HPDE6-E6E7 (cell line): ENCODE data around the gene LPIN1.
A peak's percentile ranks its signal among the peaks of the same experiment; 100 is the strongest.

Source experiments
- DNase-seq: peaks from one replicate; pipeline ENCODE4 v3.0.0; 2011; ENCODE audit warnings: missing footprints; ENCODE audit errors: extremely low spot score

The LPIN1 gene

GRCh38 chr2:11762799-11763461, 16.5 kb downstream of the LPIN1 start:
- DNase-seq = no peak

GRCh38 chr2:11764359-11764758, 17.9 kb downstream of the LPIN1 start:
- no peak for DNase-seq

- DNase-seq = no peak
Observed at GRCh38 chr2:11764920-11765319, 18.5 kb downstream of the LPIN1 start.

- DNase-seq = no peak
Observed at GRCh38 chr2:11765501-11765900, 19.1 kb downstream of the LPIN1 start.

- DNase-seq = no peak
Observed at GRCh38 chr2:11766016-11766415, 19.6 kb downstream of the LPIN1 start.

GRCh38 chr2:11767779-11768178, 21.3 kb downstream of the LPIN1 start:
- no peak for DNase-seq

DNA sequence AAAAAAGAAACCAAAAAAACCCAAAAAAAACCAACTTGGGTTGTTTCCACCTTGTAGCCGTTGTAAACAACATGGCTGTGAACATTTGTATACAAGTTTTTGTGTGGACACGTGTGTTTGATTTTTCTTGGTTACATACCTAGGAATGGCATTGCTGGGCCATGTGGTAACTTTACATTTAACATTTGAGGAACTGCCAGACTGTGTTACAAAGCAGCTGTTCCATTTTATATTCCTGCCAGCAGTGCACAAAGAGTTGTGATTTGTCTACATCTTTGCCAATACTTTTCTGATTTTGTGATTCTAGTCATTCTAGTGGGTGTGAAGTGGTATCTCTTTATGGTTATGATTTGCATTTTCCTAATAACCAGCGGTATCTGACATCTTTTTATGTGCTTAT, 22.5 kb downstream of the LPIN1 start:
- no peak for DNase-seq

GRCh38 chr2:11769516-11769915, 23.1 kb downstream of the LPIN1 start:
- DNase-seq = no peak

GRCh38 chr2:11770531-11771188, 24.2 kb downstream of the LPIN1 start:
- no peak for DNase-seq

DNA sequence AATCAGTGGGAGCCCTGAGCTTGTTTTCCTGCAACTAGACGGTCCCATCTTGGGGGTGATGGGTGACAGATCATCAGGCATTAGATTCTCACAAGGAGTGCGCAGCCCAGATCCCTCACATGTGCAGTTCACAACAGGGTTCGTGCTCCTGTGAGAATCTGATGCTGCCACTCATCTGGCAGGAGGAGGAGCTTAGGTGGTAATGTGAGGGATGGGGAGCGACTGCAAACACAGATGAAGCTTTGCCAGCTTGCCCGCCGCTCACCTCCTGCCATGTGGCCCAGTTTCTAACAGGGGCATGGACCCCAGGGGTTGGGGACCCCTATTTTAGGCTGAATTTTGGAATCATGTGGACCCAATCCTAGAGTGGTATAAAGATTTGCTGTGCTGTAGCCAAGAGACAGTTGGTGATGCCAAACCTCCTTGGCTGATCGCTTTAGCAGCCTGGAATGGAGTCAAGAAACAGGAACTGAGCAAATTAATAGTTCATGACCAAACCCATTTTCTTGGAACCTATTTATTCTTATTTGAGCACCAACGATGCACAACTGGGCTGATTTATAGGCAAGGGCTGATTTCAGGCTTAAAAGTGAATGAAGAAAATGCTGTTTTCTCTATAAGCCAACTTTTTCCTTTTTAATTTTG, 25.7 kb downstream of the LPIN1 start:
- DNase-seq = no peak

DNA sequence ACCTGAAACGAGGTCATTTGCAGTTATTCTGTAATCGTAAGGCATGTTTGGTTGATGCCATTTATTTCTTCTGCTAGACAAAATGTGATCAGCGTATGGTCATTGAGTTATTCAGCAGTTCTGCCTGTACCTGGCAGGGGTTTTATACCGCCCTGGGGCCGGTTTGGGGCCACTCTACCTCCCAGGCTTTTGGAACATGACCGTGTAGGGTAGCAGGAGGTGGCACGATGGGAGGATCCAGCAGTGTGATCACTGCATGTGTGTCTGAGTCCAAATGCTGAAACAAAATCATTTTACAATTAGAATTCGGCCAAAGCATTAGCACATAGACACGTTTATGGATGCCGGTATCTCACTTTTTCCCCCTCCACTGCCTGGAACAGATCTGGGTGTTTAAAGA, 26.7 kb downstream of the LPIN1 start:
- DNase-seq = no peak

GRCh38 chr2:11773747-11774525, 27.5 kb downstream of the LPIN1 start:
- DNase-seq = no peak

GRCh38 chr2:11774600-11774999, 28.2 kb downstream of the LPIN1 start:
- no peak for DNase-seq

DNA sequence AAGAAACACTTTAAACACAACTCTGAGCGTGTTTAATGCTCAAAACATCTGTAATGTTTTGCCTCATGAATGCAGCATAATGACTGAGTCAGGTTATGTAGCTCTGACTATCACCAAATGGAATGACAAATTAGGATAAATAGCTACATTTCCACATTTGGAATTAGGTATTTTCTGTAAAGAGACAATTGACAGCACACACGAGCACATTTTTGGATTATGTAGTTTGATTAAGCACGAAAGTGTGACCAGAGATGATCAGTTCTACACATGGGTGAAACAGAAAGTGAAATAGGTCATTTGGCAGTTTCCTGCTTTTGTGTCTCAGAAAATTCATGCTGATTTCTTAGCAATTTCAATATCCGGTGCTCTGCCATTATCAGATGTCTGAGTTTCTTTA, 29.0 kb downstream of the LPIN1 start:
- DNase-seq = no peak

GRCh38 chr2:11777066-11777782, 30.8 kb downstream of the LPIN1 start:
- DNase-seq = no peak

DNA sequence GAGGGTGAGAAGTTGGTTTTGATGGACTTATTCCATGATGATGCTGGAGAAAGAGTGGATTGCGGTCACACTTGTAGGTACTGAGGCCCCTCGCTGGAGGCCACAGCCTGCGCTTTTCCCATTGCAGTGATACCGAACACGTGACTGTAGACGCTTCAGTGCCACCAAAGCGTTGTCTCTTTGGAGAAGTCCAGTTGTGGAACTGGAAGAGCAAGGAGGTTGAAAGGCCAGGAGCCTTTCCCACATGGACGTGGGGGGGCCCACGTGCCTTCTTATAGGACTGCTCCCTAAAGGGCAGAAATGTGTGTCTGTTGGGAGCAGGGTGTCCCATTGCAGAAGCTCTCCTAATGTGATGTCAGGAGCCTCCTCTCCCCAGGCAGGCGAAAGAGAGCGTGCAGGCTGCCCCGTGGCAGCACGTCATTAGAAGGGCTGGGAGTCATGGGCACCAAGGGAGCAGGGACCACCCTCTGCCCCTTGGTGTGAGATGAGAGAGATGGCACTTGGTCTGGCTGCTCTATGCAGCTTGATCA, 31.5 kb downstream of the LPIN1 start:
- DNase-seq = no peak

DNA sequence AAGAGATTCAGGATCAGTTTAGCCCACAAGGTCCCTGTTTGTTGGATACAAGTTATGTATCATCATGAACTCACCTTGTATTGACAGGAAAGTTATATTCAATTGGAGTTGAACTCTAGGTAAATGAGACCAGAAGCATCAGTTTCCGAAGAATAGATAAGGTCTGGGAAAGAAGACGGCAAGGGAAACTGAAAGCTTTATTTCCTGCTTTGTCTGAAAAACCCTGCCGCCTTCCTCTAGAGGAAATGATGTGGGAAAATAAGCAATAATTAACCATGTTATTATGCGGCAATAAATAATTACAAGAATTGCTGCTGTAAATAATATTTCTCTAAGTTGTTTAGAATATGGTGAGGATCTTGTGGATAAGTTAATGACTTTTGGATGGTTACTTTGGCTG, 32.0 kb downstream of the LPIN1 start:
- no peak for DNase-seq

GRCh38 chr2:11778923-11779757, 32.7 kb downstream of the LPIN1 start:
- DNase-seq = peak; percentile 83

GRCh38 chr2:11781602-11782001, 35.2 kb downstream of the LPIN1 start:
- no peak for DNase-seq

DNA sequence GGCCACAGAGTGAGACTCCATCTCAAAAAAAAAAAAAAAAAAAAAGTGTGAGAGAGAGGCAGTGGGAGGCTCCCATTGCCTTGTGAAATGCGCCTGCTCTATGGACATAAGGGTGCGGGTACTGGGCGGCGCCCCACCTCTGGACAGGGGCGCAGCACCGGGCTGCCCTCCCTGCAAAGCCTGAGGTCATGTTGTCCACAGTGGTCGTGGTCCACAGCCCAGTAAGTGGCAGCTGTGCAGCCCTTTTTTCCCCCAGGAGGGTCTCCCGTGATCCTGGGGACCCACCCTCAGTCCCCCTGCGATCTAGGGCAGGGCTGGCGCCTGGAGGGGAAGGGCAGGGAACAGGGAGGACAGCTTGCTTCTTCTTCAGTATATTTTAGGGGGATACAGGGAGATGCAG, 37.8 kb downstream of the LPIN1 start:
- DNase-seq = no peak
